H1 (cell line): ENCODE measurements around the gene LYVE1. TPM values are rescaled to one million over a fixed set of nuclear protein-coding genes. Genes with fewer than 3 reads are reported as not detected.

ENCODE experiments used
- CTCF ChIA-PET: fragments of 300-600 bp; sonication (Branson Sonifier 250); formaldehyde crosslinking; loops from one replicate; lab custom pipeline; 2021; ENCODE audit not compliant: partially characterized antibody; lab: Charles Lee
- POLR2A ChIA-PET: fragments of 300-600 bp; sonication (Branson Sonifier 250); formaldehyde crosslinking; loops from one replicate; lab custom pipeline; 2021; ENCODE audit warnings: inconsistent platforms; ENCODE audit not compliant: partially characterized antibody; lab: Charles Lee
- DNase-seq, 2 experiments: peaks; one replicate each; pipeline versions ENCODE4 v3.0.0 to v3.0.0-alpha.2; 2010 to 2022; ENCODE audit warnings: low spot score in 2 of 2, low read depth in 1 of 2, mixed read lengths in 1 of 2
- FAIRE-seq: peaks from 2 replicates; lab custom pipeline; 2011; peaks lifted over from hg19 to GRCh38; lab: Jason Lieb, UNC
- H2AFZ ChIP-seq: 2 replicates; pipeline ENCODE4 v1.8.1; 2012; ENCODE audit warnings: low read length, inconsistent platforms
- H2AK5ac ChIP-seq: 2 replicates; pipeline ENCODE4 v1.6.1; 2013; ENCODE audit warnings: low read depth, low read length
- H2BK120ac ChIP-seq: replicated peaks from 2 replicates; pipeline ENCODE3; 2013; ENCODE audit warnings: low read depth, low read length, inconsistent platforms
- H2BK12ac ChIP-seq: 2 replicates; pipeline ENCODE4 v1.6.1; 2013; ENCODE audit warnings: low read depth, low read length
- H2BK15ac ChIP-seq: 2 replicates; pipeline ENCODE4 v1.6.1; 2013; ENCODE audit warnings: low read length
- H2BK20ac ChIP-seq: 2 replicates; pipeline ENCODE4 v1.6.1; 2013; ENCODE audit warnings: low read length
- H2BK5ac ChIP-seq: 2 replicates; pipeline ENCODE4 v1.6.1; 2013; ENCODE audit warnings: low read depth, low read length
- H3K14ac ChIP-seq: 2 replicates; pipeline ENCODE4 v1.6.1; 2013; ENCODE audit warnings: inconsistent platforms; ENCODE audit not compliant: insufficient read length
- H3K18ac ChIP-seq: 2 replicates; pipeline ENCODE4 v1.6.1; 2013; ENCODE audit warnings: low read length; ENCODE audit errors: extremely low read depth
- H3K23ac ChIP-seq: 2 replicates; pipeline ENCODE4 v1.6.1; 2013; ENCODE audit warnings: inconsistent platforms; ENCODE audit not compliant: insufficient read length
- H3K23me2 ChIP-seq: 2 replicates; pipeline ENCODE4 v1.6.1; 2013; ENCODE audit warnings: low read depth, low read length
- H3K27ac ChIP-seq: 2 replicates; pipeline ENCODE4 v1.6.1; 2011; ENCODE audit warnings: low read depth, low read length, inconsistent platforms
- H3K27me3 ChIP-seq, 4 experiments: replicated peaks in 1 of 4; 1 replicate in 1 of 4; 2 replicates in 3 of 4; pipeline versions ENCODE4 v1.6.1 to v1.8.1; 2011 to 2013; ENCODE audit warnings: low read length in 3 of 4, mild to moderate bottlenecking in 3 of 4, inconsistent platforms in 2 of 4, mixed read lengths in 2 of 4, moderate library complexity in 1 of 4; ENCODE audit not compliant: control insufficient read depth in 3 of 4, insufficient read depth in 3 of 4; ENCODE audit errors: extremely low read depth in 1 of 4
- H3K36me3 ChIP-seq, 4 experiments: 2 replicates each; pipeline versions ENCODE4 v1.6.1 to v1.8.1; 2011 to 2013; ENCODE audit warnings: mild to moderate bottlenecking in 4 of 4, low read length in 3 of 4, moderate library complexity in 2 of 4, control low read depth in 1 of 4, inconsistent platforms in 1 of 4; ENCODE audit not compliant: insufficient read depth in 4 of 4, control insufficient read depth in 2 of 4
- H3K4ac ChIP-seq: replicated peaks from 2 replicates; pipeline ENCODE3; 2013; ENCODE audit warnings: low read length, low read depth, mixed read lengths, inconsistent platforms; ENCODE audit not compliant: insufficient read length
- H3K4me1 ChIP-seq, 4 experiments: replicated peaks in 1 of 4; 1 replicate in 1 of 4; 2 replicates in 3 of 4; pipeline versions ENCODE4 v1.6.1 to v1.8.1; 2011 to 2013; ENCODE audit warnings: low read length in 3 of 4, inconsistent platforms in 2 of 4, mixed read lengths in 1 of 4; ENCODE audit not compliant: insufficient read depth in 4 of 4, control insufficient read depth in 3 of 4
- H3K4me2 ChIP-seq, 2 experiments: 2 replicates each; pipeline versions ENCODE4 v1.6.1 to v1.8.1; 2011 to 2013; ENCODE audit warnings: low read depth in 2 of 2, low read length in 2 of 2, control low read depth in 1 of 2, inconsistent platforms in 1 of 2, mild to moderate bottlenecking in 1 of 2; ENCODE audit not compliant: insufficient read depth in 1 of 2
- H3K4me3 ChIP-seq, 4 experiments: fragments of 200-600, 300-600 bp in 1 of 4; sonication (generic), shearing (Covaris generic), sonication (Bioruptor Twin) in 1 of 4; 2 replicates each; pipeline versions ENCODE4 v1.5.1 to v1.8.1; 2011 to 2016; ENCODE audit warnings: low read length in 4 of 4, low read depth in 3 of 4, control low read depth in 2 of 4, inconsistent platforms in 2 of 4, mild to moderate bottlenecking in 2 of 4, mixed read lengths in 1 of 4, moderate library complexity in 1 of 4; ENCODE audit not compliant: insufficient read depth in 2 of 4; ENCODE audit errors: extremely low read depth in 1 of 4
- H3K56ac ChIP-seq: replicated peaks from 2 replicates; pipeline ENCODE3; 2013; ENCODE audit warnings: low read depth, mild to moderate bottlenecking, mixed read lengths, low read length, inconsistent platforms; ENCODE audit not compliant: insufficient read length
- H3K79me1 ChIP-seq: 2 replicates; pipeline ENCODE4 v1.6.1; 2013; ENCODE audit warnings: low read depth, low read length, control low read depth
- H3K79me2 ChIP-seq, 2 experiments: 2 replicates each; pipeline versions ENCODE4 v1.6.1 to v1.8.1; 2012 to 2013; ENCODE audit warnings: low read length in 2 of 2, mild to moderate bottlenecking in 2 of 2, inconsistent platforms in 1 of 2; ENCODE audit not compliant: insufficient read depth in 2 of 2, control insufficient read depth in 1 of 2
- H3K9ac ChIP-seq, 4 experiments: replicated peaks in 1 of 4; 1 replicate in 1 of 4; 2 replicates in 3 of 4; pipeline versions ENCODE4 v1.6.1 to v1.8.1; 2011 to 2013; ENCODE audit warnings: low read depth in 3 of 4, low read length in 3 of 4, control low read depth in 2 of 4, mild to moderate bottlenecking in 2 of 4, moderate library complexity in 2 of 4, inconsistent platforms in 1 of 4; ENCODE audit errors: extremely low read depth in 1 of 4
- H3K9me3 ChIP-seq, 2 experiments: 2 replicates each; pipeline versions ENCODE4 v1.6.1 to v1.8.1; 2012 to 2013; ENCODE audit warnings: mild to moderate bottlenecking in 2 of 2, moderate library complexity in 2 of 2, control low read depth in 1 of 2, inconsistent platforms in 1 of 2, low read depth in 1 of 2, low read length in 1 of 2, mixed read lengths in 1 of 2; ENCODE audit not compliant: insufficient read depth in 2 of 2
- H4K20me1 ChIP-seq, 2 experiments: replicated peaks in 1 of 2; 2 replicates each; pipeline versions ENCODE3 to v1.8.1; 2011 to 2013; ENCODE audit warnings: inconsistent platforms in 2 of 2, low read length in 2 of 2, mild to moderate bottlenecking in 1 of 2; ENCODE audit not compliant: insufficient read depth in 2 of 2, control insufficient read depth in 1 of 2
- H4K5ac ChIP-seq: 2 replicates; pipeline ENCODE4 v1.6.1; 2013; ENCODE audit warnings: low read length, low read depth, mixed read lengths, inconsistent platforms; ENCODE audit not compliant: insufficient read length
- H4K8ac ChIP-seq: 2 replicates; pipeline ENCODE4 v1.8.0; 2013; ENCODE audit warnings: mild to moderate bottlenecking, moderate library complexity, low read length, inconsistent platforms; ENCODE audit not compliant: insufficient read depth; ENCODE audit errors: extremely low read depth
- H4K91ac ChIP-seq: replicated peaks from 2 replicates; pipeline ENCODE3; 2013; ENCODE audit warnings: low read length, mixed read lengths, inconsistent platforms; ENCODE audit not compliant: insufficient read length
- FOSL1 ChIP-seq: IDR thresholded peaks from 2 replicates; pipeline ENCODE4 v1.6.1; 2011; ENCODE audit warnings: mild to moderate bottlenecking, low read depth, low read length, moderate library complexity; ENCODE audit not compliant: insufficient read depth
- NANOG ChIP-seq: IDR thresholded peaks from 2 replicates; pipeline ENCODE4 v1.6.1; 2011; ENCODE audit warnings: low read length, low read depth, mild to moderate bottlenecking, inconsistent platforms; ENCODE audit not compliant: insufficient read depth, poor library complexity, severe bottlenecking
- POLR2AphosphoS5 ChIP-seq: IDR thresholded peaks from 2 replicates; pipeline ENCODE4 v1.6.1; 2011; ENCODE audit warnings: low read depth, low read length
- WGBS, 2 experiments: shearing (Covaris generic) in 1 of 2; methylation state at CpG; one replicate each; pipeline versions ENCODE4 v1.1.6 to v1.1.7; 2013 to 2015; ENCODE audit warnings: low lambda C conversion rate in 2 of 2, mixed read lengths in 2 of 2, inconsistent platforms in 1 of 2, low coverage in 1 of 2, missing lambda C conversion rate in 1 of 2; ENCODE audit not compliant: insufficient replicate concordance in 2 of 2, insufficient coverage in 1 of 2, insufficient read length in 1 of 2; ENCODE audit errors: extremely low coverage in 1 of 2, missing lambda C conversion rate in 1 of 2; 5-methylcytosine and 5-hydroxymethylcytosine counted together
- polyA plus RNA-seq, 7 experiments: library from polyadenylated mRNA; depleted of rRNA in 3 of 7; stranded (reverse) in 5 of 7; unstranded in 2 of 7; fragments of >200 nt in 5 of 7; fragments of 200-250 nt in 2 of 7; gene quantifications; 1 replicate in 5 of 7; 2 replicates in 1 of 7; 4 replicates in 1 of 7; pipeline versions ENCODE4 v1.2.1 to v1.2.3, GENCODE V29; 2011 to 2013; ENCODE audit warnings: missing spikeins in 2 of 7, mixed read lengths in 2 of 7
- total RNA-seq: library from RNA; stranded (reverse); fragmentation: NEBNext Ultra II Directional; extraction: Animal tissue kit (Norgen Biotek cat#: 25700); gene quantifications from 2 replicates; pipeline ENCODE4 v1.2.1, GENCODE V29; 2021

The LYVE1 gene
- total and polyA plus RNA-seq, 2 of the 8 experiments (the other 6 are each of a cell fraction or from before 2014, with no cell fraction given) = 0.09 TPM; not detected in 1

DNA sequence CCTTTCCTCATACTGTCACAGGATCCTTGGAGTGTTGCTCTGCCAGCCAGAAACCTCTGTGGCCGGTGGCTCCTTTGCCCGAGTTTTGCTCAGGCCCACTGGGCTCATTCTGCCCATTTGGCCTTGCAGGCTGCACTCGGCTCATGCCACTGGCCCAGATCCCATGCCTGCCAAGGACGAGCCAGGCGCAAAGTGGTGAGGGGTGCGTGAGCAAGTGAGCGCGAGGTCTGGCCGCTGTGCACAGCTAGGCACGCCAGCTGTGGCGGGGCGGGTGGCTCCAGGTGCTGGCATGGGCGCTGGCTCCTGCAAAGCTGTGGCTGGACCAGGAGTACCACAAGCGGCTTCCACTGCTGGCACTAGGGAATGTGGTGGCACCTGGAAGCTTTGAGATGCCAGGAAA lies 24.7 kb downstream of the LYVE1 start:
- Histone ChIP-seq H2AK5ac (no peak overlapping the region), H3K27ac (no peak overlapping the region), H2BK20ac (no peak overlapping the region), H3K14ac (no peak overlapping the region), H3K18ac (no peak overlapping the region), H2BK5ac (no peak overlapping the region), H3K4me3 (no peak overlapping the region), H2AFZ (no peak overlapping the region), H3K56ac (no peak overlapping the region), H3K36me3 (no peaks in the 10 kb centered on the region), H3K4me1 (peaks cover 0 to 6% (median 0%) of the 10 kb centered on the region in 4 experiments; a peak in 2 of 7 replicates), H4K91ac (no peak overlapping the region), H3K27me3 (no peaks in the 10 kb centered on the region), H4K20me1 (no peaks in the 10 kb centered on the region), H4K8ac (no peak overlapping the region; the same call in 1 of the 2 replicates), H3K4ac (no peak overlapping the region), H4K5ac (no peak overlapping the region), H3K79me2 (no peaks in the 10 kb centered on the region), H3K4me2 (no peak overlapping the region), H2BK15ac (no peak overlapping the region), H3K9ac (no peak overlapping the region), H2BK12ac (no peak overlapping the region), H3K9me3 (no peaks in the 10 kb centered on the region), H2BK120ac (no peak overlapping the region), H3K23me2 (peaks cover 4% of the 10 kb centered on the region; the same call in 1 of the 2 replicates), H3K79me1 (no peaks in the 10 kb centered on the region), H3K23ac (no peak overlapping the region)
- TF ChIP-seq FOSL1 (no peak), NANOG (no peak), POLR2AphosphoS5 (no peak)
- FAIRE-seq (no peak), DNase-seq (no peak)
- 88% methylated on average over 13 of the region's 14 CpGs; no CpG with 5 or more reads in 1 of the 2 experiments for WGBS, 2 experiments
- CTCF ChIA-PET = interaction anchor here (0.6 to 3.0 kb wide), 9 partner anchors 10 to 552 kb away, joined by 3 to 10 read pairs (median 3); no protein-coding TSS in a partner anchor
- POLR2A ChIA-PET = interaction anchor here (0.7 kb wide), 1 partner anchor 9 kb away, joined by 3 read pairs; no protein-coding TSS in a partner anchor
